ENCODE results near the gene RIT2.

DNA sequence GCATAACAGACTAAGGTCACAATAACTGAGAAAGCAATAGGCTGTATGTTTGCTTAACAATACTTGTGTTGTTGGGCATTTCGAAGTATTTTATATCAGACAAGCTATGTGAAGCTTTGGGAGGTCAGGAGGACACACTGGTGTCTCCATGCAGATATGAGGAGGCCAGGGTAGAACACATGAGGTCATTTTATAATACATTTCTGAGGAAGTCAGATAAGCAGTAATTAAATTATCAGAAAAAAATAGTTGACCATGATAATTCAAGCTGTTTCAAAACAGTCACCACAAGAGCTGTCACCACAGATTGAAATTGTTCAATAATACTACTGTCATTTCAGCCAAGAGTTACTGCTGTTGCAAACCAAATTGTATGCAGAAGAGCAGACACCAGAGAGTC lies 160.6 kb downstream of the RIT2 start:
- TF ChIP-seq, protein P1, sequence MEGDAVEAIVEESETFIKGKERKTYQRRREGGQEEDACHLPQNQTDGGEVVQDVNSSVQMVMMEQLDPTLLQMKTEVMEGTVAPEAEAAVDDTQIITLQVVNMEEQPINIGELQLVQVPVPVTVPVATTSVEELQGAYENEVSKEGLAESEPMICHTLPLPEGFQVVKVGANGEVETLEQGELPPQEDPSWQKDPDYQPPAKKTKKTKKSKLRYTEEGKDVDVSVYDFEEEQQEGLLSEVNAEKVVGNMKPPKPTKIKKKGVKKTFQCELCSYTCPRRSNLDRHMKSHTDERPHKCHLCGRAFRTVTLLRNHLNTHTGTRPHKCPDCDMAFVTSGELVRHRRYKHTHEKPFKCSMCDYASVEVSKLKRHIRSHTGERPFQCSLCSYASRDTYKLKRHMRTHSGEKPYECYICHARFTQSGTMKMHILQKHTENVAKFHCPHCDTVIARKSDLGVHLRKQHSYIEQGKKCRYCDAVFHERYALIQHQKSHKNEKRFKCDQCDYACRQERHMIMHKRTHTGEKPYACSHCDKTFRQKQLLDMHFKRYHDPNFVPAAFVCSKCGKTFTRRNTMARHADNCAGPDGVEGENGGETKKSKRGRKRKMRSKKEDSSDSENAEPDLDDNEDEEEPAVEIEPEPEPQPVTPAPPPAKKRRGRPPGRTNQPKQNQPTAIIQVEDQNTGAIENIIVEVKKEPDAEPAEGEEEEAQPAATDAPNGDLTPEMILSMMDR (IDR thresholded peaks at IDR 0.05; ENCODE audit: insufficient read depth, low read length) = no peak
- TF ChIP-seq GABPA (IDR thresholded peaks at IDR 0.05; ENCODE audit: low read depth) (no peak), POLR2AphosphoS5 (IDR thresholded peaks at IDR 0.05; ENCODE audit: low read depth) (no peak), SPI1 (IDR thresholded peaks at IDR 0.05; ENCODE audit: borderline replicate concordance, low read depth) (no peak)
- TF ChIP-seq, protein P2, sequence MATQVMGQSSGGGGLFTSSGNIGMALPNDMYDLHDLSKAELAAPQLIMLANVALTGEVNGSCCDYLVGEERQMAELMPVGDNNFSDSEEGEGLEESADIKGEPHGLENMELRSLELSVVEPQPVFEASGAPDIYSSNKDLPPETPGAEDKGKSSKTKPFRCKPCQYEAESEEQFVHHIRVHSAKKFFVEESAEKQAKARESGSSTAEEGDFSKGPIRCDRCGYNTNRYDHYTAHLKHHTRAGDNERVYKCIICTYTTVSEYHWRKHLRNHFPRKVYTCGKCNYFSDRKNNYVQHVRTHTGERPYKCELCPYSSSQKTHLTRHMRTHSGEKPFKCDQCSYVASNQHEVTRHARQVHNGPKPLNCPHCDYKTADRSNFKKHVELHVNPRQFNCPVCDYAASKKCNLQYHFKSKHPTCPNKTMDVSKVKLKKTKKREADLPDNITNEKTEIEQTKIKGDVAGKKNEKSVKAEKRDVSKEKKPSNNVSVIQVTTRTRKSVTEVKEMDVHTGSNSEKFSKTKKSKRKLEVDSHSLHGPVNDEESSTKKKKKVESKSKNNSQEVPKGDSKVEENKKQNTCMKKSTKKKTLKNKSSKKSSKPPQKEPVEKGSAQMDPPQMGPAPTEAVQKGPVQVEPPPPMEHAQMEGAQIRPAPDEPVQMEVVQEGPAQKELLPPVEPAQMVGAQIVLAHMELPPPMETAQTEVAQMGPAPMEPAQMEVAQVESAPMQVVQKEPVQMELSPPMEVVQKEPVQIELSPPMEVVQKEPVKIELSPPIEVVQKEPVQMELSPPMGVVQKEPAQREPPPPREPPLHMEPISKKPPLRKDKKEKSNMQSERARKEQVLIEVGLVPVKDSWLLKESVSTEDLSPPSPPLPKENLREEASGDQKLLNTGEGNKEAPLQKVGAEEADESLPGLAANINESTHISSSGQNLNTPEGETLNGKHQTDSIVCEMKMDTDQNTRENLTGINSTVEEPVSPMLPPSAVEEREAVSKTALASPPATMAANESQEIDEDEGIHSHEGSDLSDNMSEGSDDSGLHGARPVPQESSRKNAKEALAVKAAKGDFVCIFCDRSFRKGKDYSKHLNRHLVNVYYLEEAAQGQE (IDR thresholded peaks at IDR 0.05; ENCODE audit: insufficient replicate concordance, low read depth) = no peak

Data from HL-60 (cell line).